Erythroblast (primary cell): ENCODE results near the gene TPP1.

Source experiments
- GATA1 ChIP-seq: IDR thresholded peaks from 2 replicates; pipeline ENCODE4 v1.6.1; 2011; ENCODE audit warnings: low read depth, mild to moderate bottlenecking, control low read depth, low read length, moderate library complexity
- POLR2A ChIP-seq: IDR thresholded peaks from 2 replicates; pipeline ENCODE4 v1.6.1; 2011; ENCODE audit warnings: mild to moderate bottlenecking, low read length

- no peak for TF ChIP-seq POLR2A
- no peak for TF ChIP-seq GATA1
These were observed 14.5 kb upstream of the TPP1 start for GRCh38 chr11:6633422-6634408.
